Mesendoderm (in vitro differentiated cells): ENCODE measurements around the gene SPR.
A peak's percentile ranks its signal among the peaks of the same experiment; 100 is the strongest.

ENCODE experiments used
- DNase-seq: peaks from one replicate; pipeline ENCODE4 v3.0.0; 2013
- H2AK5ac ChIP-seq: 2 replicates; pipeline ENCODE4 v1.6.1; 2013; ENCODE audit warnings: low read length, inconsistent platforms
- H2BK120ac ChIP-seq: 2 replicates; pipeline ENCODE4 v1.6.1; 2013; ENCODE audit warnings: low read depth, mild to moderate bottlenecking, low read length, moderate library complexity, mixed read lengths
- H2BK15ac ChIP-seq: replicated peaks from 2 replicates; pipeline ENCODE4 v1.6.1; 2013; ENCODE audit warnings: low read depth, mild to moderate bottlenecking, moderate library complexity
- H2BK5ac ChIP-seq: 2 replicates; pipeline ENCODE4 v1.6.1; 2013; ENCODE audit warnings: low read length, inconsistent platforms
- H3K18ac ChIP-seq: 2 replicates; pipeline ENCODE4 v1.6.1; 2013; ENCODE audit warnings: mild to moderate bottlenecking, low read length, mixed read lengths
- H3K23ac ChIP-seq: one replicate; pipeline ENCODE4 v1.6.1; 2013; ENCODE audit warnings: low read length
- H3K27ac ChIP-seq: 2 replicates; pipeline ENCODE4 v1.5.1; 2013; ENCODE audit warnings: low read depth, mild to moderate bottlenecking, inconsistent platforms, low read length, moderate library complexity
- H3K27me3 ChIP-seq: 2 replicates; pipeline ENCODE4 v1.6.1; 2013; ENCODE audit warnings: low read length, control low read depth, mild to moderate bottlenecking, inconsistent platforms; ENCODE audit not compliant: insufficient read depth, poor library complexity
- H3K36me3 ChIP-seq: 2 replicates; pipeline ENCODE4 v1.6.1; 2013; ENCODE audit warnings: low read length, inconsistent platforms; ENCODE audit not compliant: control insufficient read depth, insufficient read depth
- H3K4ac ChIP-seq: one replicate; pipeline ENCODE4 v1.6.1; 2013; ENCODE audit warnings: low read depth, mild to moderate bottlenecking, low read length, moderate library complexity
- H3K4me1 ChIP-seq: 2 replicates; pipeline ENCODE4 v1.6.1; 2013; ENCODE audit warnings: low read depth, low read length, inconsistent platforms; ENCODE audit not compliant: control insufficient read depth
- H3K4me2 ChIP-seq: 2 replicates; pipeline ENCODE4 v1.6.1; 2013; ENCODE audit warnings: low read length
- H3K4me3 ChIP-seq: 2 replicates; pipeline ENCODE4 v1.5.1; 2013; ENCODE audit warnings: mild to moderate bottlenecking, low read length
- H3K56ac ChIP-seq: one replicate; pipeline ENCODE4 v1.6.1; 2013; ENCODE audit warnings: low read length
- H3K79me1 ChIP-seq: 2 replicates; pipeline ENCODE4 v1.6.1; 2013; ENCODE audit warnings: low read length, inconsistent platforms
- H3K79me2 ChIP-seq: 2 replicates; pipeline ENCODE4 v1.6.1; 2013; ENCODE audit warnings: mild to moderate bottlenecking, low read length; ENCODE audit not compliant: control insufficient read depth, insufficient read depth
- H3K9ac ChIP-seq: 2 replicates; pipeline ENCODE4 v1.6.1; 2013; ENCODE audit warnings: low read length, inconsistent platforms
- H4K5ac ChIP-seq: one replicate; pipeline ENCODE4 v1.6.1; 2013; ENCODE audit warnings: low read length
- H4K8ac ChIP-seq: one replicate; pipeline ENCODE4 v1.6.1; 2013; ENCODE audit warnings: low read depth, mild to moderate bottlenecking, control low read depth, low read length, moderate library complexity
- WGBS: extraction: QIAGEN DNeasy Blood & Tissue Kit; methylation state at CpG from one replicate; pipeline ENCODE4 v1.1.7; 2013; ENCODE audit warnings: low lambda C conversion rate, missing lambda C conversion rate; ENCODE audit not compliant: insufficient coverage; ENCODE audit errors: extremely low coverage; 5-methylcytosine and 5-hydroxymethylcytosine counted together

SPR gene

GRCh38 chr2:72917877-72918553 lies 30.8 kb downstream of the SPR start:
- H3K36me3 ChIP-seq = no peaks in the 10 kb centered on the region
- H2BK15ac ChIP-seq = no peak overlapping the region
- no peak overlapping the region for H3K4me3 ChIP-seq
- no peaks in the 10 kb centered on the region for H3K79me1 ChIP-seq
- peak; percentile 41 for DNase-seq
- H3K4me2 ChIP-seq = peak overlapping the region; percentile 66
- H3K18ac ChIP-seq = no peak overlapping the region
- H3K23ac ChIP-seq = no peak overlapping the region
- no peak overlapping the region for H3K4ac ChIP-seq
- no peak overlapping the region for H2BK5ac ChIP-seq
- no peak overlapping the region for H4K5ac ChIP-seq
- H4K8ac ChIP-seq = no peak overlapping the region
- no peaks in the 10 kb centered on the region for H3K79me2 ChIP-seq
- peak overlapping the region; percentile 62 for H3K9ac ChIP-seq
- H3K27me3 ChIP-seq = peaks cover 62% of the 10 kb centered on the region
- H3K27ac ChIP-seq = no peak overlapping the region
- peak overlapping the region; percentile 80 for H3K56ac ChIP-seq
- H2BK120ac ChIP-seq = no peak overlapping the region
- no peak overlapping the region for H2AK5ac ChIP-seq
- no CpG with 5 or more reads among the region's 89 CpGs for WGBS
- H3K4me1 ChIP-seq = peaks cover 12% of the 10 kb centered on the region

- no CpG with 5 or more reads among the region's 48 CpGs for WGBS
- Histone ChIP-seq H3K79me1 (no peaks in the 10 kb centered on the region), H2AK5ac (no peak overlapping the region), H3K4me1 (peaks cover 9% of the 10 kb centered on the region), H3K9ac (peak overlapping the region; percentile 50), H3K56ac (peak overlapping the region; percentile 29), H3K4me3 (peak overlapping the region; percentile 8), H4K8ac (no peak overlapping the region), H3K4me2 (peak overlapping the region; percentile 81), H2BK15ac (no peak overlapping the region), H2BK120ac (no peak overlapping the region), H2BK5ac (no peak overlapping the region), H3K27ac (no peak overlapping the region), H3K36me3 (no peaks in the 10 kb centered on the region), H4K5ac (no peak overlapping the region), H3K23ac (no peak overlapping the region), H3K79me2 (no peaks in the 10 kb centered on the region), H3K18ac (no peak overlapping the region), H3K4ac (no peak overlapping the region), H3K27me3 (peaks cover 69% of the 10 kb centered on the region)
- peak; percentile 69 for DNase-seq
Measured at GRCh38 chr2:72919414-72920317, 32.5 kb downstream of the SPR start.

GRCh38 chr2:72920318-72921087 lies 33.3 kb downstream of the SPR start:
- Histone ChIP-seq H3K4ac (no peak overlapping the region), H4K8ac (no peak overlapping the region), H3K36me3 (no peaks in the 10 kb centered on the region), H3K79me1 (no peaks in the 10 kb centered on the region), H3K27ac (no peak overlapping the region), H2BK5ac (no peak overlapping the region), H4K5ac (no peak overlapping the region), H3K4me2 (peak overlapping the region; percentile 81), H2BK120ac (no peak overlapping the region), H3K23ac (no peak overlapping the region), H3K9ac (peak overlapping the region; percentile 50), H3K27me3 (peaks cover 72% of the 10 kb centered on the region), H2BK15ac (no peak overlapping the region), H3K79me2 (no peaks in the 10 kb centered on the region), H3K4me3 (peak overlapping the region; percentile 8), H3K56ac (peak overlapping the region; percentile 29), H3K18ac (peak overlapping the region; percentile 9), H2AK5ac (no peak overlapping the region), H3K4me1 (peaks cover under 1% of the 10 kb centered on the region)
- WGBS = no CpG with 5 or more reads among the region's 77 CpGs
- peak; percentile 75 for DNase-seq

- no peak overlapping the region for H2BK15ac ChIP-seq
- no CpG with 5 or more reads among the region's 15 CpGs for WGBS
- no peak overlapping the region for H3K27ac ChIP-seq
- no peak overlapping the region for H3K23ac ChIP-seq
- no peaks in the 10 kb centered on the region for H3K4me1 ChIP-seq
- H4K8ac ChIP-seq = no peak overlapping the region
- no peak overlapping the region for H2BK5ac ChIP-seq
- H3K18ac ChIP-seq = peak overlapping the region; percentile 9
- H3K9ac ChIP-seq = no peak overlapping the region
- H3K56ac ChIP-seq = no peak overlapping the region
- peaks cover 73% of the 10 kb centered on the region for H3K27me3 ChIP-seq
- DNase-seq = no peak
- no peak overlapping the region for H4K5ac ChIP-seq
- no peak overlapping the region for H3K4me3 ChIP-seq
- no peak overlapping the region for H2BK120ac ChIP-seq
- H2AK5ac ChIP-seq = no peak overlapping the region
- H3K4me2 ChIP-seq = peak overlapping the region; percentile 25
- H3K36me3 ChIP-seq = no peaks in the 10 kb centered on the region
- no peaks in the 10 kb centered on the region for H3K79me1 ChIP-seq
- H3K79me2 ChIP-seq = no peaks in the 10 kb centered on the region
- H3K4ac ChIP-seq = no peak overlapping the region
Measured at GRCh38 chr2:72921088-72921851, 34.1 kb downstream of the SPR start.

- H3K56ac ChIP-seq = no peak overlapping the region
- H3K27me3 ChIP-seq = peaks cover 79% of the 10 kb centered on the region
- no peak overlapping the region for H3K27ac ChIP-seq
- H4K5ac ChIP-seq = no peak overlapping the region
- WGBS = no CpG with 5 or more reads among the region's 1 CpG
- H2BK120ac ChIP-seq = no peak overlapping the region
- H3K4ac ChIP-seq = no peak overlapping the region
- no peak overlapping the region for H3K4me3 ChIP-seq
- no peaks in the 10 kb centered on the region for H3K79me2 ChIP-seq
- no peaks in the 10 kb centered on the region for H3K79me1 ChIP-seq
- H3K4me1 ChIP-seq = no peaks in the 10 kb centered on the region
- H3K23ac ChIP-seq = no peak overlapping the region
- H3K18ac ChIP-seq = no peak overlapping the region
- H3K36me3 ChIP-seq = no peaks in the 10 kb centered on the region
- H2BK5ac ChIP-seq = no peak overlapping the region
- no peak overlapping the region for H4K8ac ChIP-seq
- no peak overlapping the region for H2AK5ac ChIP-seq
- no peak for DNase-seq
- no peak overlapping the region for H2BK15ac ChIP-seq
- no peak overlapping the region for H3K9ac ChIP-seq
- H3K4me2 ChIP-seq = no peak overlapping the region
Measured at GRCh38 chr2:72921853-72922252, 34.6 kb downstream of the SPR start.
